Ishikawa (cell line): ENCODE measurements around the gene POLH.

Experiments used
- CEBPB ChIP-seq: IDR thresholded peaks from 2 replicates; pipeline ENCODE4 v1.6.1; 2012
- CREB1 ChIP-seq: IDR thresholded peaks from 2 replicates; pipeline ENCODE4 v1.6.1; 2012; ENCODE audit warnings: low read depth
- EGR1 ChIP-seq: IDR thresholded peaks from 2 replicates; pipeline ENCODE4 v1.6.1; 2012
- EP300 ChIP-seq: IDR thresholded peaks from 2 replicates; pipeline ENCODE4 v1.6.1; 2012; ENCODE audit warnings: borderline replicate concordance
- FOXM1 ChIP-seq: IDR thresholded peaks from 2 replicates; pipeline ENCODE4 v1.6.1; 2012; ENCODE audit warnings: low read depth, borderline replicate concordance
- NFIC ChIP-seq: IDR thresholded peaks from 2 replicates; pipeline ENCODE4 v1.6.1; 2012
- RAD21 ChIP-seq: IDR thresholded peaks from 2 replicates; pipeline ENCODE4 v1.6.1; 2012; ENCODE audit warnings: low read depth
- REST ChIP-seq: IDR thresholded peaks from 2 replicates; pipeline ENCODE4 v1.6.1; 2012; ENCODE audit warnings: low read depth, mild to moderate bottlenecking
- TAF1 ChIP-seq: IDR thresholded peaks from 2 replicates; pipeline ENCODE4 v1.6.1; 2012; ENCODE audit warnings: low read depth, mild to moderate bottlenecking
- TCF12 ChIP-seq: IDR thresholded peaks from 2 replicates; pipeline ENCODE4 v1.6.1; 2012; ENCODE audit warnings: low read depth
- TEAD4 ChIP-seq: IDR thresholded peaks from 2 replicates; pipeline ENCODE4 v1.6.1; 2012
- YY1 ChIP-seq: IDR thresholded peaks from 2 replicates; pipeline ENCODE4 v1.6.1; 2012; ENCODE audit warnings: low read depth
- ZBTB7A ChIP-seq: IDR thresholded peaks from 2 replicates; pipeline ENCODE4 v1.6.1; 2012; ENCODE audit warnings: low read depth
- TF ChIP-seq, protein P1 (sequence below): IDR thresholded peaks from 2 replicates; pipeline ENCODE4 v1.6.1; 2012
- TF ChIP-seq, protein P2 (sequence below): IDR thresholded peaks from 2 replicates; pipeline ENCODE4 v1.6.1; 2012

The POLH gene

DNA sequence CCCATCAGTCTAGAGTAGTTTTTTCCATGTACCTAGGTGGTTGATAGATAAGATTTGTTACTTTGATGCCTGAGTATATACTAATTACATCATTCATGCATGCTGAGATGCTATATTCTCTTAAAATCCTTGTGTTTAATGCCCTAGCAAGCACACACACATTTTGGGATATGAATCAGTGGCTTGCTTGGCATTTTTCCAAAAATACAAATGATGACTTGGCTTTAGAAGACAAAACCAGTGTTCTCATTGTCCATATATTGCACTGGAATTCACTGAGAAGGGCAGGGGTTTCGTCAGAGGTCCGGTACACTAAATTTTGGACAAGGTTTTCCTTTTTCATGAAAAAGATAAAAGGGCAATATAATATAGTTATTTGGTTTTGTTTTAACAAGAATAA, 28.2 kb downstream of the POLH start:
- no peak for TF ChIP-seq CREB1
- TF ChIP-seq, protein P1, sequence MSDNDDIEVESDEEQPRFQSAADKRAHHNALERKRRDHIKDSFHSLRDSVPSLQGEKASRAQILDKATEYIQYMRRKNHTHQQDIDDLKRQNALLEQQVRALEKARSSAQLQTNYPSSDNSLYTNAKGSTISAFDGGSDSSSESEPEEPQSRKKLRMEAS = no peak
- TF ChIP-seq YY1 = no peak
- TF ChIP-seq TAF1 = no peak
- no peak for TF ChIP-seq TCF12
- no peak for TF ChIP-seq RAD21
- no peak for TF ChIP-seq EGR1
- TF ChIP-seq, protein P2, sequence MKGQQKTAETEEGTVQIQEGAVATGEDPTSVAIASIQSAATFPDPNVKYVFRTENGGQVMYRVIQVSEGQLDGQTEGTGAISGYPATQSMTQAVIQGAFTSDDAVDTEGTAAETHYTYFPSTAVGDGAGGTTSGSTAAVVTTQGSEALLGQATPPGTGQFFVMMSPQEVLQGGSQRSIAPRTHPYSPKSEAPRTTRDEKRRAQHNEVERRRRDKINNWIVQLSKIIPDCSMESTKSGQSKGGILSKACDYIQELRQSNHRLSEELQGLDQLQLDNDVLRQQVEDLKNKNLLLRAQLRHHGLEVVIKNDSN = no peak
- TF ChIP-seq NFIC = no peak; the same call in 1 of the 2 replicates
- TF ChIP-seq TEAD4 = no peak

DNA sequence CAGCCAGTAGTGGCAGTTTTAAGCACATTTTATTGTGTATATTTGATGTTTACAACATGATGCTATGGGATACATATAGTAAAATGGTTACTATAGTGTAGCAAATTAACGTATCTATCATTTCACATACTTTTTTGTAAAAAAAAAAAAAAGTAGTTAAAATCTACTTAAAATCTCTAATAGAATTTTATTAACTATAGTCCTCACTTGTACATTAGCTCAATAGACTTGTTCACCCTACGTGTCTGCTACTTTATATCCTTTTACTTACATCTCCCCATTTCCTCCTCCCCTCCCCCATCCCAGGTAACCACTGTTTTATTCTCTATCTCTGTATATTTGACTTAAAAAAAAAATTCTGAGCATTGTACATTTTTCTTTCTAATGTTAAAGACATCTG, 30.0 kb downstream of the POLH start:
- TF ChIP-seq REST = no peak
- TF ChIP-seq TAF1 = no peak
- TF ChIP-seq, protein P2 = no peak
- TF ChIP-seq EP300 = no peak
- TF ChIP-seq FOXM1 = no peak
- TF ChIP-seq TCF12 = no peak
- TF ChIP-seq RAD21 = no peak
- TF ChIP-seq, protein P1 = no peak
- no peak for TF ChIP-seq ZBTB7A
- TF ChIP-seq NFIC = no peak
- no peak for TF ChIP-seq CREB1

GRCh38 chr6:43608310-43608763, 32.4 kb downstream of the POLH start:
- TF ChIP-seq, protein P2 = no peak
- 0 out of 2 replicates have a peak, but pooled peaks have one; percentile 12 for TF ChIP-seq CEBPB
- peak; percentile 60 for TF ChIP-seq RAD21
- no peak for TF ChIP-seq YY1

DNA sequence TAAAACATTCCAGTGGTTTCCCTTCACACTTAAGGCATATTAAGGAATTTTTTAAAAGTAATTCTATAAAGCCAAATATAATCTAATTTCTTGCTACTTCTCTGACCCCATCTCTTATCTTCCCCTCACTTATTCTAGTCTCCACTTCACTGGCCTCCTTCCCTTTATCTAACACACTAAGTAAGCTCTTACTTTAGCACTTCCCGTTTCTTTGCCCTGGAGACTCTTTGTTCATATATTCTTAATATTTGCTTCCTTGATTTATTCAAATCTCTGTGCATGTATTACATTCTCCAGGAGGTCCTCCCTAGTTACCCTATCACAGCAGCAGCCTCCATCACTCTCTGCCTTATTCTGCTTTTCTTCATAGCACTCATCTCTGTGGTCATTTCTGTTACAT, 32.8 kb downstream of the POLH start:
- no peak for TF ChIP-seq YY1
- no peak for TF ChIP-seq TEAD4
- TF ChIP-seq, protein P1 = no peak
- TF ChIP-seq CEBPB = no peak
- no peak for TF ChIP-seq EP300
- TF ChIP-seq EGR1 = no peak
- no peak for TF ChIP-seq ZBTB7A
- no peak for TF ChIP-seq CREB1
- TF ChIP-seq TCF12 = no peak
- no peak for TF ChIP-seq REST
- TF ChIP-seq RAD21 = no peak
- TF ChIP-seq, protein P2 = no peak

GRCh38 chr6:43609402-43609801, 33.4 kb downstream of the POLH start:
- TF ChIP-seq RAD21 = no peak
- TF ChIP-seq YY1 = no peak
- no peak for TF ChIP-seq TAF1
- no peak for TF ChIP-seq EP300
- no peak for TF ChIP-seq ZBTB7A
- TF ChIP-seq, protein P1 = no peak
- TF ChIP-seq FOXM1 = no peak
- TF ChIP-seq TEAD4 = no peak
- no peak for TF ChIP-seq NFIC
- no peak for TF ChIP-seq REST
- TF ChIP-seq CREB1 = no peak
- TF ChIP-seq CEBPB = no peak
- TF ChIP-seq, protein P2 = no peak
- TF ChIP-seq TCF12 = no peak
